ENCODE results near the gene SPACDR. TPM values are rescaled to one million over a fixed set of nuclear protein-coding genes. Genes with fewer than 3 reads are reported as not detected.

SPACDR gene
- total and polyA plus RNA-seq, 9 of the 15 experiments (the other 6 are each of a cell fraction or from before 2014, with no cell fraction given) = 0.07 to 0.55 (median 0.14) TPM; not detected in 1

DNA sequence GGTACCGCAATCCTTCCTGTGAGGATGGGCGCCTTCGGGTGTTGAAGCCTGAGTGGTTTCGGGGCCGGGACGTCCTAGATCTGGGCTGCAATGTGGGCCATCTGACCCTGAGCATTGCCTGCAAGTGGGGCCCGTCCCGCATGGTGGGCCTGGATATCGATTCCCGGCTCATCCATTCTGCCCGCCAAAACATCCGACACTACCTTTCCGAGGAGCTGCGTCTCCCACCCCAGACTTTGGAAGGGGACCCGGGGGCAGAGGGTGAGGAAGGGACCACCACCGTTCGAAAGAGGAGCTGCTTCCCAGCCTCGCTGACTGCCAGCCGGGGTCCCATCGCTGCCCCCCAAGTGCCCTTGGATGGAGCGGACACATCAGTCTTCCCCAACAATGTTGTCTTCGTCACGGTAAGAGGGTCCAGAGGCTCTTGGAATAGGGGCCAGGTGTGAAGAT lies 32.7 kb downstream of the SPACDR start:
- H3K27ac ChIP-seq (ENCODE audit: extremely low read depth, low read depth, low read length) = peak overlapping the region; percentile 98
- no peak overlapping the region for H2AFZ ChIP-seq (ENCODE audit: low read depth, low read length)
- H3K9me3 ChIP-seq (replicated peaks; ENCODE audit: control insufficient read depth, insufficient read depth, low read depth, low read length) = peaks cover 4% of the 10 kb centered on the region; the same call in 1 of the 2 replicates
- POLR2A ChIA-PET = interaction anchor here (0.6 to 5.4 kb wide), 6 partner anchors 10 to 602 kb away, joined by 3 to 29 read pairs (median 3); no protein-coding TSS in a partner anchor
- in situ Hi-C loops (cut with MboI) = no loop called here
- peak overlapping the region; percentile 97 for H3K4me2 ChIP-seq (ENCODE audit: insufficient read depth, low read length)
- H3K27me3 ChIP-seq (ENCODE audit: control insufficient read depth in 2 of 2, insufficient read depth in 2 of 2, low read length in 2 of 2) = no peaks in the 10 kb centered on the region
- peak overlapping the region; percentile 96 to 97 for H3K9ac ChIP-seq (ENCODE audit: insufficient read depth in 1 of 2, low read depth in 2 of 2, low read length in 2 of 2)
- peaks cover 26% of the 10 kb centered on the region for H4K20me1 ChIP-seq (replicated peaks; ENCODE audit: control insufficient read depth, insufficient read depth, low read length)
- 70% methylated on average over 23 of the region's 23 CpGs for WGBS (ENCODE audit: insufficient coverage, low coverage, missing lambda C conversion rate)
- CTCF ChIA-PET (ENCODE audit: low intra/inter-chr PET ratio) = no interaction called here
- H3K9me1 ChIP-seq (ENCODE audit: control insufficient read depth, insufficient read depth, low read length) = peaks cover 15% of the 10 kb centered on the region
- ATAC-seq (no peak), FAIRE-seq (no peak), DNase-seq (ENCODE audit: extremely low read depth in 1 of 4, low spot score in 3 of 4) (no peak)
- peaks cover 51% of the 10 kb centered on the region for H3K36me3 ChIP-seq (ENCODE audit: control insufficient read depth, insufficient read depth, low read length)
- H3K4me1 ChIP-seq (replicated peaks in 1 of 2; ENCODE audit: control insufficient read depth in 2 of 2, insufficient read depth in 2 of 2, low read length in 2 of 2) = peaks cover 41 to 68% of the 10 kb centered on the region in 2 experiments
- peak overlapping the region; percentile 82 for H3K4me3 ChIP-seq
- H3K79me2 ChIP-seq (ENCODE audit: control insufficient read depth, insufficient read depth, low read length) = peaks cover 69% of the 10 kb centered on the region
- no TSS peak for BruUV-seq (replicated peaks)
- intact Hi-C loops (cut with micrococcal nuclease) = no loop called here
- TF ChIP-seq, protein P1, sequence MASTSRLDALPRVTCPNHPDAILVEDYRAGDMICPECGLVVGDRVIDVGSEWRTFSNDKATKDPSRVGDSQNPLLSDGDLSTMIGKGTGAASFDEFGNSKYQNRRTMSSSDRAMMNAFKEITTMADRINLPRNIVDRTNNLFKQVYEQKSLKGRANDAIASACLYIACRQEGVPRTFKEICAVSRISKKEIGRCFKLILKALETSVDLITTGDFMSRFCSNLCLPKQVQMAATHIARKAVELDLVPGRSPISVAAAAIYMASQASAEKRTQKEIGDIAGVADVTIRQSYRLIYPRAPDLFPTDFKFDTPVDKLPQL (IDR thresholded peaks at IDR 0.05; ENCODE audit: extremely low read depth, insufficient read length) = no peak
- no peak for TF ChIP-seq HNRNPLL (IDR thresholded peaks at IDR 0.05; ENCODE audit: low read depth, low read length, poor library complexity, severe bottlenecking)
- TF ChIP-seq, protein P2, sequence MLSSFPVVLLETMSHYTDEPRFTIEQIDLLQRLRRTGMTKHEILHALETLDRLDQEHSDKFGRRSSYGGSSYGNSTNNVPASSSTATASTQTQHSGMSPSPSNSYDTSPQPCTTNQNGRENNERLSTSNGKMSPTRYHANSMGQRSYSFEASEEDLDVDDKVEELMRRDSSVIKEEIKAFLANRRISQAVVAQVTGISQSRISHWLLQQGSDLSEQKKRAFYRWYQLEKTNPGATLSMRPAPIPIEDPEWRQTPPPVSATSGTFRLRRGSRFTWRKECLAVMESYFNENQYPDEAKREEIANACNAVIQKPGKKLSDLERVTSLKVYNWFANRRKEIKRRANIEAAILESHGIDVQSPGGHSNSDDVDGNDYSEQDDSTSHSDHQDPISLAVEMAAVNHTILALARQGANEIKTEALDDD (IDR thresholded peaks at IDR 0.05) = no peak
- TF ChIP-seq RUNX1 (IDR thresholded peaks at IDR 0.05; ENCODE audit: low read depth) = peak; percentile 56; the same call in 1 of the 2 replicates
- no peak for TF ChIP-seq SOX6 (IDR thresholded peaks at IDR 0.05)
- TF ChIP-seq MYC (IDR thresholded peaks at IDR 0.05; ENCODE audit: low read depth, low read length) = no peak
- 0 out of 2 replicates have a peak, but pooled peaks have one; percentile 10 for TF ChIP-seq MYC (CRISPR knock-in tag; IDR thresholded peaks at IDR 0.05; ENCODE audit: borderline replicate concordance, low read depth)
- no peak for TF ChIP-seq TAF15 (IDR thresholded peaks at IDR 0.05; ENCODE audit: low read depth, low read length)
- 0 out of 2 replicates have a peak, but pooled peaks have one; percentile 17 for TF ChIP-seq POLR2AphosphoS5 (IDR thresholded peaks at IDR 0.05; ENCODE audit: control insufficient read depth, insufficient read depth, low read depth, low read length)
- TF ChIP-seq E2F3 (CRISPR knock-in tag; IDR thresholded peaks at IDR 0.05) = 0 out of 2 replicates have a peak, but pooled peaks have one; percentile 33
- TF ChIP-seq ZBTB7A (IDR thresholded peaks at IDR 0.05; ENCODE audit: borderline replicate concordance, control insufficient read depth, low read depth, low read length) = no peak
- TF ChIP-seq, protein P3, sequence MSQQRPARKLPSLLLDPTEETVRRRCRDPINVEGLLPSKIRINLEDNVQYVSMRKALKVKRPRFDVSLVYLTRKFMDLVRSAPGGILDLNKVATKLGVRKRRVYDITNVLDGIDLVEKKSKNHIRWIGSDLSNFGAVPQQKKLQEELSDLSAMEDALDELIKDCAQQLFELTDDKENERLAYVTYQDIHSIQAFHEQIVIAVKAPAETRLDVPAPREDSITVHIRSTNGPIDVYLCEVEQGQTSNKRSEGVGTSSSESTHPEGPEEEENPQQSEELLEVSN (IDR thresholded peaks at IDR 0.05; ENCODE audit: borderline replicate concordance in 1 of 2, extremely low read depth in 1 of 2, insufficient read depth in 1 of 2, insufficient read length in 1 of 2, low read depth in 1 of 2, low read length in 1 of 2, poor library complexity in 1 of 2, severe bottlenecking in 1 of 2) = peak in 1 of 2 experiments; percentile 17
- TF ChIP-seq, protein P4, sequence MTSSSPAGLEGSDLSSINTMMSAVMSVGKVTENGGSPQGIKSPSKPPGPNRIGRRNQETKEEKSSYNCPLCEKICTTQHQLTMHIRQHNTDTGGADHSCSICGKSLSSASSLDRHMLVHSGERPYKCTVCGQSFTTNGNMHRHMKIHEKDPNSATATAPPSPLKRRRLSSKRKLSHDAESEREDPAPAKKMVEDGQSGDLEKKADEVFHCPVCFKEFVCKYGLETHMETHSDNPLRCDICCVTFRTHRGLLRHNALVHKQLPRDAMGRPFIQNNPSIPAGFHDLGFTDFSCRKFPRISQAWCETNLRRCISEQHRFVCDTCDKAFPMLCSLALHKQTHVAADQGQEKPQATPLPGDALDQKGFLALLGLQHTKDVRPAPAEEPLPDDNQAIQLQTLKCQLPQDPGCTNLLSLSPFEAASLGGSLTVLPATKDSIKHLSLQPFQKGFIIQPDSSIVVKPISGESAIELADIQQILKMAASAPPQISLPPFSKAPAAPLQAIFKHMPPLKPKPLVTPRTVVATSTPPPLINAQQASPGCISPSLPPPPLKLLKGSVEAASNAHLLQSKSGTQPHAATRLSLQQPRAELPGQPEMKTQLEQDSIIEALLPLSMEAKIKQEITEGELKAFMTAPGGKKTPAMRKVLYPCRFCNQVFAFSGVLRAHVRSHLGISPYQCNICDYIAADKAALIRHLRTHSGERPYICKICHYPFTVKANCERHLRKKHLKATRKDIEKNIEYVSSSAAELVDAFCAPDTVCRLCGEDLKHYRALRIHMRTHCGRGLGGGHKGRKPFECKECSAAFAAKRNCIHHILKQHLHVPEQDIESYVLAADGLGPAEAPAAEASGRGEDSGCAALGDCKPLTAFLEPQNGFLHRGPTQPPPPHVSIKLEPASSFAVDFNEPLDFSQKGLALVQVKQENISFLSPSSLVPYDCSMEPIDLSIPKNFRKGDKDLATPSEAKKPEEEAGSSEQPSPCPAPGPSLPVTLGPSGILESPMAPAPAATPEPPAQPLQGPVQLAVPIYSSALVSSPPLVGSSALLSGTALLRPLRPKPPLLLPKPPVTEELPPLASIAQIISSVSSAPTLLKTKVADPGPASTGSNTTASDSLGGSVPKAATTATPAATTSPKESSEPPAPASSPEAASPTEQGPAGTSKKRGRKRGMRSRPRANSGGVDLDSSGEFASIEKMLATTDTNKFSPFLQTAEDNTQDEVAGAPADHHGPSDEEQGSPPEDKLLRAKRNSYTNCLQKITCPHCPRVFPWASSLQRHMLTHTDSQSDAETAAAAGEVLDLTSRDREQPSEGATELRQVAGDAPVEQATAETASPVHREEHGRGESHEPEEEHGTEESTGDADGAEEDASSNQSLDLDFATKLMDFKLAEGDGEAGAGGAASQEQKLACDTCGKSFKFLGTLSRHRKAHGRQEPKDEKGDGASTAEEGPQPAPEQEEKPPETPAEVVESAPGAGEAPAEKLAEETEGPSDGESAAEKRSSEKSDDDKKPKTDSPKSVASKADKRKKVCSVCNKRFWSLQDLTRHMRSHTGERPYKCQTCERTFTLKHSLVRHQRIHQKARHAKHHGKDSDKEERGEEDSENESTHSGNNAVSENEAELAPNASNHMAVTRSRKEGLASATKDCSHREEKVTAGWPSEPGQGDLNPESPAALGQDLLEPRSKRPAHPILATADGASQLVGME (CRISPR knock-in tag; IDR thresholded peaks at IDR 0.05) = no peak

All from K562 (cell line).